ENCODE measurements around the gene CIDEC. TPM values are rescaled to one million over a fixed set of nuclear protein-coding genes. Genes with fewer than 3 reads are reported as not detected.
A peak's percentile ranks its signal among the peaks of the same experiment; 100 is the strongest.

The CIDEC gene
- total and polyA plus RNA-seq, 2 of the 13 experiments (the other 11 are each of a cell fraction or from before 2014, with no cell fraction given) = 2.5 to 10.4 TPM

GRCh38 chr3:9878700-9879099, 1.4 kb downstream of the CIDEC start (continued):
- 0 out of 2 replicates have a peak, but pooled peaks have one; percentile 36 for TF ChIP-seq DZIP1 (CRISPR knock-in tag; IDR thresholded peaks at IDR 0.05)
- TF ChIP-seq ZNF577 (CRISPR knock-in tag; IDR thresholded peaks at IDR 0.05; ENCODE audit: borderline replicate concordance, low read depth) = no peak
- no peak for TF ChIP-seq GABPA (IDR thresholded peaks at IDR 0.05; ENCODE audit: low read depth, low read length)
- TF ChIP-seq GABPA (CRISPR knock-in tag; IDR thresholded peaks at IDR 0.05; ENCODE audit: low read depth) = 0 out of 2 replicates have a peak, but pooled peaks have one; percentile 38
- no peak for TF ChIP-seq ZNF337 (CRISPR knock-in tag; IDR thresholded peaks at IDR 0.05; ENCODE audit: borderline replicate concordance, low read depth)
- 0 out of 2 replicates have a peak, but pooled peaks have one; percentile 29 for TF ChIP-seq ZNF792 (CRISPR knock-in tag; IDR thresholded peaks at IDR 0.05)
- no peak for TF ChIP-seq ZNF547 (CRISPR knock-in tag; IDR thresholded peaks at IDR 0.05)
- no peak for TF ChIP-seq KLF13 (CRISPR knock-in tag; IDR thresholded peaks at IDR 0.05)
- TF ChIP-seq CHD4 (IDR thresholded peaks at IDR 0.05; ENCODE audit: borderline replicate concordance, low read length) = no peak
- TF ChIP-seq DR1 (CRISPR knock-in tag; IDR thresholded peaks at IDR 0.05) = no peak
- TF ChIP-seq XRCC5 (optimal IDR thresholded peaks at IDR 0.05; ENCODE audit: low read length) = no peak
- TF ChIP-seq CENPBD1 (CRISPR knock-in tag; IDR thresholded peaks at IDR 0.05; ENCODE audit: borderline replicate concordance, low read depth) = no peak
- no peak for TF ChIP-seq MED13 (CRISPR knock-in tag; IDR thresholded peaks at IDR 0.05)
- TF ChIP-seq CCDC6 (CRISPR knock-in tag; IDR thresholded peaks at IDR 0.05) = no peak
- TF ChIP-seq ZNF572 (CRISPR knock-in tag; IDR thresholded peaks at IDR 0.05) = no peak
- peak; percentile 86 for TF ChIP-seq PAXIP1 (CRISPR knock-in tag; conservative IDR thresholded peaks at IDR 0.05)
- TF ChIP-seq SP2 (CRISPR knock-in tag; IDR thresholded peaks at IDR 0.05) = no peak
- no peak for TF ChIP-seq GMEB2 (CRISPR knock-in tag; IDR thresholded peaks at IDR 0.05; ENCODE audit: low read depth)
- TF ChIP-seq MEIS1 (CRISPR knock-in tag; IDR thresholded peaks at IDR 0.05; ENCODE audit: borderline replicate concordance) = no peak
- TF ChIP-seq ZBTB44 (CRISPR knock-in tag; IDR thresholded peaks at IDR 0.05) = no peak
- TF ChIP-seq SETDB1 (CRISPR knock-in tag; IDR thresholded peaks at IDR 0.05; ENCODE audit: borderline replicate concordance) = no peak
- no peak for TF ChIP-seq FOXP1 (IDR thresholded peaks at IDR 0.05)
- TF ChIP-seq FOXP1 (CRISPR knock-in tag; IDR thresholded peaks at IDR 0.05) = 0 out of 2 replicates have a peak, but pooled peaks have one; percentile 9

Data from HepG2 (cell line).